ENCODE results near the gene TDRD7. TPM values are rescaled to one million over a fixed set of nuclear protein-coding genes. Genes with fewer than 3 reads are reported as not detected.

The TDRD7 gene
- total and polyA plus RNA-seq, 2 experiments from 2014 or later: 10.4 to 18.2 TPM

DNA sequence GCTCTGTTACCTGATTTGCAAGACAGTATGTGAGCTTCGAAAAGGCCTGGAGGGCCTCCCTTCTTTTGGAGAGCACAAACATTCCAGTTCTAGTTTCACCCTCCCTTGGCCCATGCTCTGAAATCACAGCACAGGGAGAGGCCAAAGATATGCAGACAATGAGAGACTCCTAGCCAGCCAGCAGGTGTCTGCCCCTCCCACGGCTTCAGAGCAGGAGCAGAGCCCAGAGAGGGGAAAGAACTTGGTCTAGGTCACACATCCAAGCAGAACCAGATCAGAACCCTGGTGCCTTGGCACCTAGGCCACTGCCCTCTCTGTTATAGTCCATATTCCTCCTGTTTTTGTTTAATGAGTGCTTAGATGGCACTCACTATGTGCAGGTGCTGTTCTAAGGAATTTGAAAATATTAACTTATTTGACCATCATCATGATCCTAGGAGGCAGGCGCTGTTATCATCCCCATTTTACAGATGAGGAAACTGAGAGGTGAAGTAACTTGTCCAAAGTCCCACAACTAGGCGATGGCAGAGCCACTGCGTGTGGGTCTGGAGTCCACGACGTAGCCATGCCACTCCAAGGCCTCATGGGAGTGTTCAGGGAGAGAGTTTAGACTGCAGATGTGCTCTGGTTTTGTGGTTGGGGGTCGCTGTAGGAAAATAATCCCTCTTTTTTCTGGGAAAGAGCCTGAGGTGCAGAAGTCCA is 116.8 kb downstream of the TDRD7 start:
- Histone ChIP-seq H3K79me2 (no peaks in the 10 kb centered on the region), H4K20me1 (ENCODE audit: insufficient read depth, poor library complexity, severe bottlenecking) (no peaks in the 10 kb centered on the region), H3K4me2 (no peak overlapping the region), H3K36me3 (replicated peaks; ENCODE audit: insufficient read depth, low read depth) (no peaks in the 10 kb centered on the region), H3K27me3 (no peaks in the 10 kb centered on the region), H3K4me3 (no peak overlapping the region), H3K9me2 (replicated peaks; ENCODE audit: insufficient read depth) (no peaks in the 10 kb centered on the region), H2AFZ (no peak overlapping the region), H3K9me3 (ENCODE audit: low read depth) (no peaks in the 10 kb centered on the region), H3K4me1 (ENCODE audit: insufficient read depth) (no peaks in the 10 kb centered on the region), H3K27ac (no peak overlapping the region)
- WGBS (ENCODE audit: low lambda C conversion rate, missing lambda C conversion rate): 75% methylated on average over 8 of the region's 8 CpGs
- no peak for TF ChIP-seq EZH2 (IDR thresholded peaks at IDR 0.05; ENCODE audit: borderline replicate concordance)
- DNase-seq (ENCODE audit: low spot score): no peak

DNA sequence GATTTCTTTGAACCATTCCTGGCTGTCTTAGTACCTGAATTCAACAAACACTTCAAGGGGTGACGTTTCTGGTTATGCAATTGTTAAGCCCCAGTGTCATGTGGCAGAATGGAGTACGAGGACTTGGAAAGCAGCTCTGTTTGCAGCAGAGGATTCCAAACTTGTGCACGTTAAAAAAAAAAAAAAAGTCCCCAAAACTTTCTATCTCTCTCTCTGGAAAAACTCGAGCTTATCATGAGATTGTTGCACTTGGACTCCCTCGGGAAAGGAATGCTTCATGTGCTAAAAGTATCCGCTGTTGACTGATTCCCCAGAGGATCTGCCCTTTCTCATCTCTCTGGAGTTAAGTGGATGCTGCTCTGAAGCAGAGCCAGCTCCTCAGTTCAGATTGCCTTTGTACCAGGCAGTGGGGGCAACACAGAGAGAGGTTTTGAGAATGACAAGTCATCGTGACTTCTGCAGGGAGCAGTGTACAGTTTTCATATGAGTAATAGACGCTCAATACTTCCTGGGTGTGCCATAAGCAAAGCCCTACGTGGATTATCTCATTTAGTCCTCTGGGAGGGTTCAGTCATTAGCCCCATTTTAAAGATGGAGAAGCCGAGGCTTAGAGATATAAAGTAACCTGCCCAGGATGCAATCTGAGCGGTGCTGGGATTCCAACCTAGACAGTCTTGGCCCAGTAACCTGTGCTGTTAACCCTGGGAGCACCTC is 117.6 kb downstream of the TDRD7 start:
- WGBS (ENCODE audit: low lambda C conversion rate, missing lambda C conversion rate): 60% methylated on average over 11 of the region's 11 CpGs
- no peak overlapping the region for H3K4me3 ChIP-seq
- no peak overlapping the region for H3K4me2 ChIP-seq
- H3K4me1 ChIP-seq (ENCODE audit: insufficient read depth): no peaks in the 10 kb centered on the region
- no peak overlapping the region for H3K27ac ChIP-seq
- H3K9me2 ChIP-seq (replicated peaks; ENCODE audit: insufficient read depth): no peaks in the 10 kb centered on the region
- H3K36me3 ChIP-seq (replicated peaks; ENCODE audit: insufficient read depth, low read depth): no peaks in the 10 kb centered on the region
- H3K79me2 ChIP-seq: no peaks in the 10 kb centered on the region
- H3K27me3 ChIP-seq: no peaks in the 10 kb centered on the region
- no peak for DNase-seq (ENCODE audit: low spot score)
- H2AFZ ChIP-seq: no peak overlapping the region
- H3K9me3 ChIP-seq (ENCODE audit: low read depth): no peaks in the 10 kb centered on the region
- H4K20me1 ChIP-seq (ENCODE audit: insufficient read depth, poor library complexity, severe bottlenecking): no peaks in the 10 kb centered on the region
- no peak for TF ChIP-seq EZH2 (IDR thresholded peaks at IDR 0.05; ENCODE audit: borderline replicate concordance)
- no peak for TF ChIP-seq EZH2phosphoT487 (IDR thresholded peaks at IDR 0.05; ENCODE audit: low read depth, severe bottlenecking, unreplicated experiment)
- TF ChIP-seq, protein P1, sequence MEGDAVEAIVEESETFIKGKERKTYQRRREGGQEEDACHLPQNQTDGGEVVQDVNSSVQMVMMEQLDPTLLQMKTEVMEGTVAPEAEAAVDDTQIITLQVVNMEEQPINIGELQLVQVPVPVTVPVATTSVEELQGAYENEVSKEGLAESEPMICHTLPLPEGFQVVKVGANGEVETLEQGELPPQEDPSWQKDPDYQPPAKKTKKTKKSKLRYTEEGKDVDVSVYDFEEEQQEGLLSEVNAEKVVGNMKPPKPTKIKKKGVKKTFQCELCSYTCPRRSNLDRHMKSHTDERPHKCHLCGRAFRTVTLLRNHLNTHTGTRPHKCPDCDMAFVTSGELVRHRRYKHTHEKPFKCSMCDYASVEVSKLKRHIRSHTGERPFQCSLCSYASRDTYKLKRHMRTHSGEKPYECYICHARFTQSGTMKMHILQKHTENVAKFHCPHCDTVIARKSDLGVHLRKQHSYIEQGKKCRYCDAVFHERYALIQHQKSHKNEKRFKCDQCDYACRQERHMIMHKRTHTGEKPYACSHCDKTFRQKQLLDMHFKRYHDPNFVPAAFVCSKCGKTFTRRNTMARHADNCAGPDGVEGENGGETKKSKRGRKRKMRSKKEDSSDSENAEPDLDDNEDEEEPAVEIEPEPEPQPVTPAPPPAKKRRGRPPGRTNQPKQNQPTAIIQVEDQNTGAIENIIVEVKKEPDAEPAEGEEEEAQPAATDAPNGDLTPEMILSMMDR (IDR thresholded peaks at IDR 0.05; ENCODE audit: poor library complexity): no peak

DNA sequence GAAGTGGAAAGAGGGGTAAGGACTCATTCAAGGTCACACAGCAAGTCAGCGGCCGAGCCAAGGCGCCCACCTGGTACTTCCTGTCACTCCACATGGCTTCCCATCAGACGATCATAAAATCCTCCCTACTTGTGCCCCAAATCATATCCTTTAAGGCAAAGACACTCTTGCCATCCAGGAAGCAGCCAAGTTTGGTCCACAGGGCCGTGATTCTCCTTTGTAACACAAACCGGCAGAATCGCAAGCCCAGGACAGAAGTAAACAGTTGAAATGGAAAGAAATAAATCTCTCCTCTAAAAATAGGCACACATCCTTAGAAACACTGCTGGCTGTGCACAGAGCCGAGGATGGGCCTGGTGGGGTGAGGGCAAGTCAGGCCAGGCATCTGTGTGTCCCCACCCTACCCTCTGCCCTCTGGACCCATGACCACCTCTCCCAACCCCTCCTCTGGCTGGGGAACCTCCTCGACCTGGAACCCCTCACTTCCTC is 120.0 kb downstream of the TDRD7 start:
- no peak for DNase-seq (ENCODE audit: low spot score)
- H3K4me3 ChIP-seq: no peak overlapping the region
- no peak overlapping the region for H3K4me2 ChIP-seq
- no peak overlapping the region for H2AFZ ChIP-seq
- H3K79me2 ChIP-seq: no peaks in the 10 kb centered on the region
- no peaks in the 10 kb centered on the region for H4K20me1 ChIP-seq (ENCODE audit: insufficient read depth, poor library complexity, severe bottlenecking)
- H3K27ac ChIP-seq: no peak overlapping the region
- H3K9me2 ChIP-seq (replicated peaks; ENCODE audit: insufficient read depth): no peaks in the 10 kb centered on the region
- 81% methylated on average over 9 of the region's 9 CpGs for WGBS (ENCODE audit: low lambda C conversion rate, missing lambda C conversion rate)
- no peaks in the 10 kb centered on the region for H3K4me1 ChIP-seq (ENCODE audit: insufficient read depth)
- H3K27me3 ChIP-seq: no peaks in the 10 kb centered on the region
- H3K9me3 ChIP-seq (ENCODE audit: low read depth): no peaks in the 10 kb centered on the region
- H3K36me3 ChIP-seq (replicated peaks; ENCODE audit: insufficient read depth, low read depth): no peaks in the 10 kb centered on the region
- TF ChIP-seq EZH2 (IDR thresholded peaks at IDR 0.05; ENCODE audit: borderline replicate concordance): no peak
- TF ChIP-seq, protein P1 (IDR thresholded peaks at IDR 0.05; ENCODE audit: poor library complexity): no peak
- TF ChIP-seq EZH2phosphoT487 (IDR thresholded peaks at IDR 0.05; ENCODE audit: low read depth, severe bottlenecking, unreplicated experiment): no peak

DNA sequence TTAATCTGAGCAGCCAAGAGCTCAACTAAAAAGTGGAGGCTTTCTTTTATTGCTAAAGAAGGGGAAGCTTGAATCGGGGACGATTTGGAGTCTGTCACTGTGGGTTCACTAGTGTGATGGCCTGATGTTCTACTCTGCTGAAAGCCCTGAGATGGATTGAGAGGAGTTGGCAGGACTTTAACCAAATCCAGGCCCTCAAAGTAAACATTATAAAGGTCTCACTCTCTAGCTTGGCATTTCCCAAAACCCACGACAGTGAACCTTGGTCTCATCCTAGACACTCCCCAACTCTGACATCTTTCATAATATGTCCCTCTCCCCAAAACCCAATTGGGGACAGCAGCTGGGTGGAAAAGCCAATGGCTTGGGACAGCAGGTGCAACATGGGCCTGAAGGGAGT is 122.3 kb downstream of the TDRD7 start:
- Histone ChIP-seq H4K20me1 (ENCODE audit: insufficient read depth, poor library complexity, severe bottlenecking) (no peaks in the 10 kb centered on the region), H3K4me1 (ENCODE audit: insufficient read depth) (no peaks in the 10 kb centered on the region), H3K27me3 (no peaks in the 10 kb centered on the region), H3K9me3 (ENCODE audit: low read depth) (no peaks in the 10 kb centered on the region), H3K79me2 (no peaks in the 10 kb centered on the region), H3K9me2 (replicated peaks; ENCODE audit: insufficient read depth) (no peaks in the 10 kb centered on the region), H3K4me3 (no peak overlapping the region), H3K36me3 (replicated peaks; ENCODE audit: insufficient read depth, low read depth) (no peaks in the 10 kb centered on the region), H3K4me2 (no peak overlapping the region), H2AFZ (no peak overlapping the region), H3K27ac (no peak overlapping the region)
- 97% methylated on average over 3 of the region's 3 CpGs for WGBS (ENCODE audit: low lambda C conversion rate, missing lambda C conversion rate)
- DNase-seq (ENCODE audit: low spot score): no peak
- TF ChIP-seq EZH2 (IDR thresholded peaks at IDR 0.05; ENCODE audit: borderline replicate concordance) (no peak), EZH2phosphoT487 (IDR thresholded peaks at IDR 0.05; ENCODE audit: low read depth, severe bottlenecking, unreplicated experiment) (no peak)
- TF ChIP-seq, protein P1 (IDR thresholded peaks at IDR 0.05; ENCODE audit: poor library complexity): no peak

Data from hepatocyte (in vitro differentiated cells).